Measurements from ENCODE around the gene UCMA.

DNA sequence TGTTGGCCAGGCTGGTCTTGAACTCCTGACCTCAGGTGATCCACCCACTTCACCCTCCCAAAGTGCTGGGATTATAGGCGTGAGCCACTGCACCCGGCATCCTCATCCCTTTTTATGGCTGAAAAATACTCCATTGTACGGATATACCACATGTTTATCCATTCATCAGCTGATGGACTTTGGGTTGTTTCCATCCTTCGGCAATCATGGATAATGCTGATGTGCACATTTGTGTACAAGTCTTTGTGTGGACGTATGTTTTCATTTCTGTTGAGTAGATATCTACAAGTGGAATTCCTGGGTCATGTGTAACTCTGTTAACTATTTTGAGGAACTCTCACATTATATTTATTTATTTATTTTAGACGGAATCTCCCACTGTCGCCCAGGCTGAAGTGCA lies 5.7 kb upstream of the UCMA start:
- TF ChIP-seq EZH2 (IDR thresholded peaks at IDR 0.05) (no peak), POLR2AphosphoS5 (IDR thresholded peaks at IDR 0.05; ENCODE audit: borderline replicate concordance, low read depth, low read length) (no peak), FOXP2 (optimal IDR thresholded peaks at IDR 0.05; ENCODE audit: control extremely low read depth, extremely low read length, insufficient read depth) (no peak)
